ENCODE data around the gene SBNO2. TPM values are rescaled to one million over a fixed set of nuclear protein-coding genes. Genes with fewer than 3 reads are reported as not detected.
A peak's percentile ranks its signal among the peaks of the same experiment; 100 is the strongest.

SBNO2 gene
- total and polyA plus RNA-seq, 2 experiments from 2014 or later, result 6.9 to 35.4 TPM

- Histone ChIP-seq H4K20me1 (replicated peaks; ENCODE audit: insufficient read depth) (no peaks in the 10 kb centered on the region), H3K27ac (ENCODE audit: low read depth) (no peak overlapping the region), H3K27me3 (ENCODE audit: insufficient read depth) (no peaks in the 10 kb centered on the region), H3K36me3 (ENCODE audit: insufficient read depth) (peaks cover 4% of the 10 kb centered on the region; the same call in 1 of the 2 replicates), H2AFZ (no peak overlapping the region), H3K4me2 (no peak overlapping the region), H3K4me1 (ENCODE audit: insufficient read depth) (no peaks in the 10 kb centered on the region; the same call in 1 of the 2 replicates), H3K9me2 (ENCODE audit: insufficient read depth) (no peaks in the 10 kb centered on the region), H3K79me2 (replicated peaks; ENCODE audit: insufficient read depth) (no peaks in the 10 kb centered on the region), H3F3A (replicated peaks; ENCODE audit: low read depth) (peaks cover 23% of the 10 kb centered on the region), H3K4me3 (no peak overlapping the region)
- Mint-ChIP-seq H3K4me3 (no peak overlapping the region), H3K9me3 (no peaks in the 10 kb centered on the region), H3K27ac (no peak overlapping the region), H3K4me1 (no peaks in the 10 kb centered on the region), H3K36me3 (ENCODE audit: low read depth) (peaks cover 51% of the 10 kb centered on the region), H3K27me3 (ENCODE audit: insufficient read depth, low read depth, poor library complexity) (peaks cover 16% of the 10 kb centered on the region)
- ATAC-seq (no peak), DNase-seq (ENCODE audit: low spot score) (peak; percentile 61)
- no peak for TF ChIP-seq ZNF114 (CRISPR knock-in tag; IDR thresholded peaks at IDR 0.05)
- TF ChIP-seq CTCF (conservative IDR thresholded peaks at IDR 0.05; ENCODE audit: low read depth in 2 of 2), result peak in 1 of 2 experiments; percentile 27; a peak in 1 of 4 replicates
Measured at GRCh38 chr19:1079566-1080111, 94.4 kb downstream of the SBNO2 start.

- H3K4me3 Mint-ChIP-seq, result no peak overlapping the region
- no peaks in the 10 kb centered on the region; the same call in 1 of the 2 replicates for H3K4me1 ChIP-seq (ENCODE audit: insufficient read depth)
- H3K4me3 ChIP-seq, result no peak overlapping the region
- ATAC-seq, result no peak
- peaks cover under 1% of the 10 kb centered on the region; the same call in 1 of the 3 replicates for H3K4me1 Mint-ChIP-seq
- H3K79me2 ChIP-seq (replicated peaks; ENCODE audit: insufficient read depth), result 0 out of 2 replicates have a peak, but pooled peaks cover 4% of the 10 kb centered on the region
- no peak overlapping the region for H3K4me2 ChIP-seq
- H4K20me1 ChIP-seq (replicated peaks; ENCODE audit: insufficient read depth), result 0 out of 2 replicates have a peak, but pooled peaks cover 1% of the 10 kb centered on the region
- H3K9me2 ChIP-seq (ENCODE audit: insufficient read depth), result no peaks in the 10 kb centered on the region
- no peak overlapping the region for H2AFZ ChIP-seq
- peaks cover 10% of the 10 kb centered on the region for H3K27me3 Mint-ChIP-seq (ENCODE audit: insufficient read depth, low read depth, poor library complexity)
- DNase-seq (ENCODE audit: low spot score), result no peak
- H3K36me3 ChIP-seq (ENCODE audit: insufficient read depth), result peaks cover 4% of the 10 kb centered on the region; the same call in 1 of the 2 replicates
- H3F3A ChIP-seq (replicated peaks; ENCODE audit: low read depth), result peaks cover 17% of the 10 kb centered on the region
- 0 out of 2 replicates have a peak, but pooled peaks cover 1% of the 10 kb centered on the region for H3K27me3 ChIP-seq (ENCODE audit: insufficient read depth)
- no peak overlapping the region for H3K27ac ChIP-seq (ENCODE audit: low read depth)
- no peak overlapping the region for H3K27ac Mint-ChIP-seq
- no peaks in the 10 kb centered on the region for H3K9me3 Mint-ChIP-seq
- peaks cover 35% of the 10 kb centered on the region for H3K36me3 Mint-ChIP-seq (ENCODE audit: low read depth)
- TF ChIP-seq REST (IDR thresholded peaks at IDR 0.05; ENCODE audit: unreplicated experiment) (no peak), ETS1 (IDR thresholded peaks at IDR 0.05) (no peak), STAT1 (IDR thresholded peaks at IDR 0.05; ENCODE audit: unreplicated experiment) (no peak), JUNB (IDR thresholded peaks at IDR 0.05; ENCODE audit: unreplicated experiment) (no peak), CREB1 (CRISPR knock-in tag; IDR thresholded peaks at IDR 0.05; ENCODE audit: low read depth) (no peak), EZH2 (IDR thresholded peaks at IDR 0.05; ENCODE audit: low read depth, unreplicated experiment) (no peak), NANOG (IDR thresholded peaks at IDR 0.05; ENCODE audit: borderline replicate concordance) (no peak), POLR2AphosphoS5 (IDR thresholded peaks at IDR 0.05; ENCODE audit: low read depth) (no peak)
Measured at GRCh38 chr19:1076951-1077350, 97.1 kb downstream of the SBNO2 start.

Data from GM23338 (cell line).